Non-pigmented ciliary epithelial cell (primary cell): Measurements from ENCODE around the gene TMEM220.

ENCODE experiments used
- DNase-seq: peaks from one replicate; pipeline ENCODE4 v3.0.0-alpha.2; 2010; ENCODE audit warnings: low read depth

TMEM220 gene

GRCh38 chr17:10664571-10664970 lies 65.3 kb downstream of the TMEM220 start:
- no peak for DNase-seq
